HEK293T (cell line): Measurements from ENCODE around the gene PHLPP1.

Experiments used
- BHLHE40 ChIP-seq: fragments of 450-650 bp; IDR thresholded peaks from 2 replicates; pipeline ENCODE4 v1.6.1; 2016; ENCODE audit warnings: mild to moderate bottlenecking, moderate library complexity, borderline replicate concordance
- CTBP1 ChIP-seq: fragments of 450-650 bp; IDR thresholded peaks from 2 replicates; pipeline ENCODE4 v1.6.1; 2016; ENCODE audit warnings: borderline replicate concordance
- FOXA1 ChIP-seq: fragments of 450-650 bp; IDR thresholded peaks from 2 replicates; pipeline ENCODE4 v1.6.1; 2016; ENCODE audit warnings: mild to moderate bottlenecking
- L3MBTL2 ChIP-seq: fragments of 450-650 bp; conservative IDR thresholded peaks from 2 replicates; pipeline ENCODE4 v1.6.1; 2016; ENCODE audit warnings: mild to moderate bottlenecking
- LEF1 ChIP-seq: fragments of 450-650 bp; IDR thresholded peaks from 2 replicates; pipeline ENCODE4 v1.6.1; 2017; ENCODE audit warnings: mild to moderate bottlenecking, borderline replicate concordance
- SUZ12 ChIP-seq: fragments of 450-650 bp; IDR thresholded peaks from 2 replicates; pipeline ENCODE4 v1.6.1; 2016; ENCODE audit warnings: mild to moderate bottlenecking
- TARDBP ChIP-seq: fragments of 450-650 bp; IDR thresholded peaks from 2 replicates; pipeline ENCODE4 v1.6.1; 2016

- TF ChIP-seq TARDBP: no peak
- no peak for TF ChIP-seq FOXA1
- no peak for TF ChIP-seq L3MBTL2
- no peak for TF ChIP-seq BHLHE40
- TF ChIP-seq LEF1: no peak
- no peak for TF ChIP-seq SUZ12
- no peak for TF ChIP-seq CTBP1
These were observed 275.3 kb downstream of the PHLPP1 start for GRCh38 chr18:62990653-62991052.
